CD8-positive, alpha-beta memory T cell (primary cell): Measurements from ENCODE around the gene TRH. TPM values are rescaled to one million over a fixed set of nuclear protein-coding genes. Genes with fewer than 3 reads are reported as not detected.

Experiments
- CTCF ChIA-PET: fragments of 350-600 bp; sonication (Branson Sonifier 250); formaldehyde crosslinking; loops from one replicate; lab custom pipeline; 2021; ENCODE audit warnings: antibody characterized with exemption; lab: Charles Lee
- POLR2A ChIA-PET: fragments of 350-600 bp; sonication (Branson Sonifier 250); formaldehyde crosslinking; loops from one replicate; lab custom pipeline; 2021; ENCODE audit warnings: antibody characterized with exemption; lab: Charles Lee
- DNase-seq, 5 donors: peaks; one replicate each; pipeline versions ENCODE4 v3.0.0 to v3.0.0-alpha.2; 2020 to 2022; ENCODE audit warnings: mixed read lengths in 1 of 5
- H3K27ac ChIP-seq: one replicate; pipeline ENCODE4 v1.7.0; 2013; ENCODE audit warnings: low read depth, mild to moderate bottlenecking, low read length, moderate library complexity
- H3K27me3 ChIP-seq: 2 replicates; pipeline ENCODE4 v1.7.0; 2013; ENCODE audit warnings: low read length, mild to moderate bottlenecking; ENCODE audit not compliant: insufficient read depth, poor library complexity, severe bottlenecking
- H3K36me3 ChIP-seq: 2 replicates; pipeline ENCODE4 v1.7.0; 2013; ENCODE audit warnings: mild to moderate bottlenecking, low read length, moderate library complexity; ENCODE audit not compliant: insufficient read depth
- H3K4me1 ChIP-seq: 2 replicates; pipeline ENCODE4 v1.7.0; 2013; ENCODE audit warnings: mild to moderate bottlenecking, low read length, moderate library complexity; ENCODE audit not compliant: insufficient read depth
- H3K4me3 ChIP-seq: 2 replicates; pipeline ENCODE4 v1.7.0; 2013; ENCODE audit warnings: mild to moderate bottlenecking, low read length
- H3K9me3 ChIP-seq: 2 replicates; pipeline ENCODE4 v1.7.0; 2013; ENCODE audit warnings: mild to moderate bottlenecking, low read length
- H3K27ac Mint-ChIP-seq, 8 donors: one replicate each; pipeline ENCODE4 v1.8.0; 2020 to 2021; ENCODE audit warnings: mixed read lengths in 8 of 8, mild to moderate bottlenecking in 6 of 8, inconsistent platforms in 3 of 8, moderate library complexity in 3 of 8
- H3K27me3 Mint-ChIP-seq, 2 donors: one replicate each; pipeline ENCODE4 v1.8.0; 2020 to 2021; ENCODE audit warnings: mixed read lengths in 2 of 2, mild to moderate bottlenecking in 1 of 2, moderate library complexity in 1 of 2
- H3K36me3 Mint-ChIP-seq, 3 donors: one replicate each; pipeline ENCODE4 v1.8.0; 2020 to 2021; ENCODE audit warnings: mixed read lengths in 3 of 3, inconsistent platforms in 1 of 3, mild to moderate bottlenecking in 1 of 3
- H3K4me1 Mint-ChIP-seq, 3 donors: one replicate each; pipeline ENCODE4 v1.8.0; 2020 to 2021; ENCODE audit warnings: mixed read lengths in 3 of 3, inconsistent platforms in 1 of 3, mild to moderate bottlenecking in 1 of 3
- H3K4me3 Mint-ChIP-seq, 7 donors: one replicate each; pipeline ENCODE4 v1.8.0; 2020 to 2021; ENCODE audit warnings: mixed read lengths in 7 of 7, mild to moderate bottlenecking in 6 of 7, moderate library complexity in 4 of 7, inconsistent platforms in 2 of 7
- H3K9me3 Mint-ChIP-seq, 5 donors: one replicate each; pipeline ENCODE4 v1.8.0; 2020 to 2022; ENCODE audit warnings: mixed read lengths in 5 of 5, mild to moderate bottlenecking in 3 of 5, moderate library complexity in 2 of 5, inconsistent platforms in 1 of 5
- polyA plus RNA-seq: library from polyadenylated mRNA; unstranded; fragments of 300-500 nt; fragmentation: Illumina TruSeq; gene quantifications from one replicate; pipeline ENCODE4 v1.2.3, GENCODE V29; 2021
- total RNA-seq, 2 experiments: library from RNA; stranded (reverse); gene quantifications; one replicate each; pipeline ENCODE4 v1.2.3, GENCODE V29; 2021

Gene TRH, protein sequence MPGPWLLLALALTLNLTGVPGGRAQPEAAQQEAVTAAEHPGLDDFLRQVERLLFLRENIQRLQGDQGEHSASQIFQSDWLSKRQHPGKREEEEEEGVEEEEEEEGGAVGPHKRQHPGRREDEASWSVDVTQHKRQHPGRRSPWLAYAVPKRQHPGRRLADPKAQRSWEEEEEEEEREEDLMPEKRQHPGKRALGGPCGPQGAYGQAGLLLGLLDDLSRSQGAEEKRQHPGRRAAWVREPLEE
- not detected for total RNA-seq
- polyA plus RNA-seq, result not detected

GRCh38 chr3:129974564-129974832 is at the start of gene TRH:
TRH (plus strand) TSS chr3:129974720; CDS start chr3:129975817, 1,097 bp downstream.
- Histone ChIP-seq H3K9me3 (no peaks in the 10 kb centered on the region), H3K4me3 (no peak within 1 kb of the TSS), H3K4me1 (peaks cover 6% of the 10 kb centered on the region), H3K36me3 (no peaks in the 10 kb centered on the region), H3K27me3 (peaks cover 16% of the 10 kb centered on the region), H3K27ac (no peak within 1 kb of the TSS)
- H3K27me3 Mint-ChIP-seq, result peaks cover 42 to 69% of the 10 kb centered on the region in 2 donors
- H3K4me1 Mint-ChIP-seq, result peaks cover 6 to 13% (median 7%) of the 10 kb centered on the region in 3 donors
- H3K27ac Mint-ChIP-seq, result peak within 1 kb of the TSS in 1 of 8 donors; percentile 78
- peak within 1 kb of the TSS; percentile 26 to 83 (median 79) for H3K4me3 Mint-ChIP-seq
- POLR2A ChIA-PET, result no interaction called here
- no peak for DNase-seq
- CTCF ChIA-PET, result interaction anchor here (1.0 to 1.5 kb wide), 2 partner anchors 9 to 20 kb away, joined by 3 to 4 read pairs; no protein-coding TSS in a partner anchor
- no peaks in the 10 kb centered on the region for H3K36me3 Mint-ChIP-seq
- H3K9me3 Mint-ChIP-seq, result peaks cover 0 to under 1% (median 0%) of the 10 kb centered on the region in 5 donors

GRCh38 chr3:129927072-129927471 is 47.4 kb upstream of the TRH start:
- peaks cover 5% of the 10 kb centered on the region for H3K9me3 ChIP-seq
- Mint-ChIP-seq H3K36me3 (peaks cover 0 to 36% (median 3%) of the 10 kb centered on the region in 3 donors), H3K27ac (no peak overlapping the region), H3K9me3 (peaks cover 15 to 34% (median 29%) of the 10 kb centered on the region in 5 donors), H3K4me3 (no peak overlapping the region), H3K4me1 (no peaks in the 10 kb centered on the region), H3K27me3 (peaks cover 13 to 33% of the 10 kb centered on the region in 2 donors)
- POLR2A ChIA-PET, result no interaction called here
- DNase-seq, result no peak
- H3K36me3 ChIP-seq, result no peaks in the 10 kb centered on the region
- no peak overlapping the region for H3K27ac ChIP-seq
- CTCF ChIA-PET, result no interaction called here
- no peak overlapping the region for H3K4me3 ChIP-seq
- no peaks in the 10 kb centered on the region for H3K4me1 ChIP-seq
- no peaks in the 10 kb centered on the region for H3K27me3 ChIP-seq

DNA sequence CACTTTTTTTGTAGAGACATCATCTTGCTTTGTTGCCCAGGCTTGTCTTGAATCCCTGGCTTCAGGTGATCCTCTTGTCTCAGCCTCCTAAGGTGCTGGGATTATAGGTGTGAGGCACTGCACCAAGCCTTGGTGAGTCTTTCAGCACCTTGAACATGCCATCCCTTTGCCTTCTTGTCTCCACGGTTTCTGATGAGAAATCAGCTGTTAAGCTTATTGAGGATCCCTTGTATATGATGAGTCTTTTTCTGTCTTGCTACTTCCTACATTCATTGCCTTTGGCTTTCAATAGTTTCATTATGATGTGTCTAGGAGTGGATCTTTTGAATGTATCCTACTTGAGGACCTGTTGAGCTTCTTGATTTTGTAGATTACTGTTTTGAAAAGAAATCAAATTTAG is 45.1 kb upstream of the TRH start:
- H3K4me3 ChIP-seq, result no peak overlapping the region
- CTCF ChIA-PET, result no interaction called here
- H3K4me1 Mint-ChIP-seq, result peaks cover 1 to 2% (median 2%) of the 10 kb centered on the region in 3 donors

DNA sequence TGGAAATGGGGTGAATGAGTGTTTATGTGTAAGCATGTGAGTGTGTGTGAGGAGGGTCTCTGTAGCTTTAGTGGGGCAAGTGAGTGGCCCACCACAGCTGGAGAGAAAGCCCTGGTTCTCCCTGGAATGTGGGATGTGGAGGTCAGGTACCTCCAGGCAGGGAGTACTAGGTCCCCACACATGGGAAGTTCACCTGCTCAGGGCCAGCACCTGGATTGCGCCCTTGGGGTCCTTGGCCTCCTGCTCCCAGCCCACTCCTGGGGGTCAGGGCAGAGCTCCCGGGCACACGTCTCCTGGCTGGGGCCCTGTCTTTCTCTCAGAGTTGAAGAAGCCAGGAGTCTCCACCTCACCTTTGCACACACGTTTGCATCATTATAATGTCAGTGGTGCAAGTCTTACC is 41.0 kb upstream of the TRH start:
- peaks cover 8 to 13% (median 12%) of the 10 kb centered on the region in 3 donors for H3K4me1 Mint-ChIP-seq
- H3K36me3 ChIP-seq, result no peaks in the 10 kb centered on the region
- ChIA-PET POLR2A (no interaction called here), CTCF (interaction anchor here (1.2 to 1.3 kb wide), 3 partner anchors 17 to 301 kb away, joined by 3 to 5 read pairs (median 3); no protein-coding TSS in a partner anchor)
- peaks cover 9 to 20% (median 14%) of the 10 kb centered on the region in 5 donors for H3K9me3 Mint-ChIP-seq
- no peak for DNase-seq
- H3K9me3 ChIP-seq, result peaks cover 5% of the 10 kb centered on the region
- no peak overlapping the region for H3K27ac ChIP-seq
- no peaks in the 10 kb centered on the region for H3K27me3 ChIP-seq
- H3K4me3 Mint-ChIP-seq, result no peak overlapping the region
- peaks cover 0 to 17% (median 0%) of the 10 kb centered on the region in 3 donors for H3K36me3 Mint-ChIP-seq
- no peak overlapping the region for H3K4me3 ChIP-seq
- H3K27ac Mint-ChIP-seq, result no peak overlapping the region
- H3K4me1 ChIP-seq, result no peaks in the 10 kb centered on the region
- H3K27me3 Mint-ChIP-seq, result peaks cover 2 to 5% of the 10 kb centered on the region in 2 donors

More for the DNA sequence above, 45.1 kb upstream of the TRH start:
- H3K27ac ChIP-seq, result no peak overlapping the region
- Mint-ChIP-seq H3K36me3 (peaks cover 0 to 28% (median 2%) of the 10 kb centered on the region in 3 donors), H3K9me3 (peaks cover 15 to 27% (median 24%) of the 10 kb centered on the region in 5 donors), H3K4me3 (no peak overlapping the region), H3K27me3 (peaks cover 8 to 28% of the 10 kb centered on the region in 2 donors), H3K27ac (no peak overlapping the region)
- no peaks in the 10 kb centered on the region for H3K27me3 ChIP-seq
- POLR2A ChIA-PET, result no interaction called here
- H3K36me3 ChIP-seq, result no peaks in the 10 kb centered on the region
- H3K9me3 ChIP-seq, result peaks cover 5% of the 10 kb centered on the region
- H3K4me1 ChIP-seq, result no peaks in the 10 kb centered on the region
- DNase-seq, result no peak

- Histone ChIP-seq H3K27ac (no peak overlapping the region), H3K36me3 (no peaks in the 10 kb centered on the region), H3K9me3 (peaks cover 2% of the 10 kb centered on the region), H3K27me3 (no peaks in the 10 kb centered on the region), H3K4me3 (no peak overlapping the region), H3K4me1 (no peaks in the 10 kb centered on the region)
- Mint-ChIP-seq H3K27ac (no peak overlapping the region), H3K36me3 (peaks cover 0 to 16% (median 0%) of the 10 kb centered on the region in 3 donors), H3K9me3 (peaks cover 8 to 12% (median 8%) of the 10 kb centered on the region in 5 donors), H3K27me3 (peaks cover 2 to 3% of the 10 kb centered on the region in 2 donors), H3K4me1 (peaks cover 8 to 13% (median 12%) of the 10 kb centered on the region in 3 donors), H3K4me3 (peak overlapping the region in 2 of 7 donors; percentile 27 to 41)
- DNase-seq, result peak in 4 of 5 donors; percentile 7 to 52 (median 18)
- ChIA-PET CTCF (interaction anchor here (0.7 to 1.3 kb wide), 8 partner anchors 11 to 449 kb away, joined by 3 to 5 read pairs (median 3); no protein-coding TSS in a partner anchor), POLR2A (no interaction called here)
Measured at GRCh38 chr3:129934234-129935123, 40.0 kb upstream of the TRH start.

GRCh38 chr3:129936757-129937156 is 37.8 kb upstream of the TRH start:
- POLR2A ChIA-PET, result no interaction called here
- Histone ChIP-seq H3K4me1 (no peaks in the 10 kb centered on the region), H3K27me3 (no peaks in the 10 kb centered on the region), H3K9me3 (no peaks in the 10 kb centered on the region), H3K36me3 (no peaks in the 10 kb centered on the region), H3K4me3 (peak overlapping the region; percentile 36), H3K27ac (no peak overlapping the region)
- Mint-ChIP-seq H3K9me3 (no peaks in the 10 kb centered on the region), H3K36me3 (no peaks in the 10 kb centered on the region), H3K27me3 (no peaks in the 10 kb centered on the region), H3K4me3 (peak overlapping the region; percentile 65 to 84 (median 76)), H3K4me1 (peaks cover 8 to 13% (median 12%) of the 10 kb centered on the region in 3 donors), H3K27ac (peak overlapping the region in 6 of 8 donors; percentile 8 to 88 (median 42))
- CTCF ChIA-PET, result no interaction called here
- peak in 4 of 5 donors; percentile 4 to 40 (median 30) for DNase-seq

GRCh38 chr3:129937717-129938116 is 36.8 kb upstream of the TRH start:
- Mint-ChIP-seq H3K4me3 (peak overlapping the region in 1 of 7 donors; percentile 44), H3K4me1 (peaks cover 8 to 13% (median 12%) of the 10 kb centered on the region in 3 donors)
- CTCF ChIA-PET, result no interaction called here

More at GRCh38 chr3:129937717-129938116, 36.8 kb upstream of the TRH start:
- Mint-ChIP-seq H3K9me3 (no peaks in the 10 kb centered on the region), H3K36me3 (no peaks in the 10 kb centered on the region), H3K27me3 (peaks cover 0 to 4% of the 10 kb centered on the region in 2 donors), H3K27ac (no peak overlapping the region)
- Histone ChIP-seq H3K4me3 (no peak overlapping the region), H3K4me1 (no peaks in the 10 kb centered on the region), H3K36me3 (no peaks in the 10 kb centered on the region), H3K27me3 (no peaks in the 10 kb centered on the region), H3K9me3 (no peaks in the 10 kb centered on the region), H3K27ac (no peak overlapping the region)
- POLR2A ChIA-PET, result no interaction called here
- no peak for DNase-seq
